MM.1S (cell line): ENCODE data around the gene NEMP1.
"Not testable (repeated sequence)": the region's sequence is repeated elsewhere in the genome, so short reads cannot be mapped to it uniquely, and the experiment has no call there.

Source experiments
- DNase-seq: peaks from one replicate; pipeline ENCODE4 v3.0.0-alpha.2; 2015
- H2AFZ ChIP-seq: fragments of 300-600 bp; sonication (generic); 2 replicates; pipeline ENCODE4 v1.6.0; 2016; ENCODE audit warnings: antibody characterized with exemption, low read length
- H3F3A ChIP-seq: fragments of 300-600 bp; sonication (generic); 2 replicates; pipeline ENCODE4 v1.6.1; 2016; ENCODE audit warnings: mild to moderate bottlenecking, antibody characterized with exemption, low read length, moderate library complexity, mixed read lengths; ENCODE audit not compliant: insufficient read depth
- H3K27ac ChIP-seq: fragments of 300-600 bp; sonication (generic); 2 replicates; pipeline ENCODE4 v1.5.1; 2016; ENCODE audit warnings: mild to moderate bottlenecking, low read length
- H3K27me3 ChIP-seq: fragments of 300-600 bp; sonication (generic); replicated peaks from 2 replicates; pipeline ENCODE4 v1.6.0; 2016; ENCODE audit warnings: low read length; ENCODE audit not compliant: insufficient read depth
- H3K36me3 ChIP-seq: fragments of 300-600 bp; sonication (generic); replicated peaks from 2 replicates; pipeline ENCODE4 v1.6.1; 2016; ENCODE audit warnings: mild to moderate bottlenecking, low read length, mixed read lengths; ENCODE audit not compliant: insufficient read depth
- H3K4me1 ChIP-seq: fragments of 300-600 bp; sonication (generic); 2 replicates; pipeline ENCODE4 v1.6.1; 2016; ENCODE audit warnings: low read length, mixed read lengths
- H3K4me2 ChIP-seq: fragments of 300-600 bp; sonication (generic); 2 replicates; pipeline ENCODE4 v1.6.0; 2016; ENCODE audit warnings: low read depth, low read length
- H3K4me3 ChIP-seq: fragments of 300-600 bp; sonication (generic); 2 replicates; pipeline ENCODE4 v1.5.1; 2016; ENCODE audit warnings: low read length, mixed read lengths
- H3K79me2 ChIP-seq: fragments of 300-600 bp; sonication (generic); 2 replicates; pipeline ENCODE4 v1.6.1; 2016; ENCODE audit warnings: mixed run types, low read length, mixed read lengths
- H3K9ac ChIP-seq: fragments of 300-600 bp; sonication (generic); 2 replicates; pipeline ENCODE4 v1.6.1; 2016; ENCODE audit warnings: low read length, mixed read lengths
- H3K9me2 ChIP-seq: fragments of 300-600 bp; sonication (generic); replicated peaks from 2 replicates; pipeline ENCODE4 v1.6.1; 2016; ENCODE audit warnings: mild to moderate bottlenecking, low read length, mixed read lengths; ENCODE audit not compliant: insufficient read depth
- H3K9me3 ChIP-seq: fragments of 300-600 bp; sonication (generic); replicated peaks from 2 replicates; pipeline ENCODE4 v1.6.1; 2016; ENCODE audit warnings: mild to moderate bottlenecking, low read length, mixed read lengths; ENCODE audit not compliant: insufficient read depth
- H4K20me1 ChIP-seq: fragments of 300-600 bp; sonication (generic); 2 replicates; pipeline ENCODE4 v1.6.1; 2016; ENCODE audit warnings: mild to moderate bottlenecking, low read length, moderate library complexity, mixed read lengths; ENCODE audit not compliant: insufficient read depth
- CTCF ChIP-seq: fragments of 300-600 bp; sonication (generic); IDR thresholded peaks from 2 replicates; pipeline ENCODE4 v1.5.1; 2016; ENCODE audit warnings: antibody characterized with exemption, low read length, mixed read lengths
- EZH2 ChIP-seq: fragments of 300-600 bp; sonication (generic); optimal IDR thresholded peaks from 2 replicates; pipeline ENCODE3; 2017; ENCODE audit warnings: low read depth, mild to moderate bottlenecking, antibody characterized with exemption, low read length, mixed read lengths
- EZH2phosphoT487 ChIP-seq: fragments of 300-600 bp; sonication (generic); IDR thresholded peaks from 2 replicates; pipeline ENCODE4 v1.6.1; 2018; ENCODE audit warnings: antibody characterized with exemption, low read length

Gene NEMP1

DNA sequence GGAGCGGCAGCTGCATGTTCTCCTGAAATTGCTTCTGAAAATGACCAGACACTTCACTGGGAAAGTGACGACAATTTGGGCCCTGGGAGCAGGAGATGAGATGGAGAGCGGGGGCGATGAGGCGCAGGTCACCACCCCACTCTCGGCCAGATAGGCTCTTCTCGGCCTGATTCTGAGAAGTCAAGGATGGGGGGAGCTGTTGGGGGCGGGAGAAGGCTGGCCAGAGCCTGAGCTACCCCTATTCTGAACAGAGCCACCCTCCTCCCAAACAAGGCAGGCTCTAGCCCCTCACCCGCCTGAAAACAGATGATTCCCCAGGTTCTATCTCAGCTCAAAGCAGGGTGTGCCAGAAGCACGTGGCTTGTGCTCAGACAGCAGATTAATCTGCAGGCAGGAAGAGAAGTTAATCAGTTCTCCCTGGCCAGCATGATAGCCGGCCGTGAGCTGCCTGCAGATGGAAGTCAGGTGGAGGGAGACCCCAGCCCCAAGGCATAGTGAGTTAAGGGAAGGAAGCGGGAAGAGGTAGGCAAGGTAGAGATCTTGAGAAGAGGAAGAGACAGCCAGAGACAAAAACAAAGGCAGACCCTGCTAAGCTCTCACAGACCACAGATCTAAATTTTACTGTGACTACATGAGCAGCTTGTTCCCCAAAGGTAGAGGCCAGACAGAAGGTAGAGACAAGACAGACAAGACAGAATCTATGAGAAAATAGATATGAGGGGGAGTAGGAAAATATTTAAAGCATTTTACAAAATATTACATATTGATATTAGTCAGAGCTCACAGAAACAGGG is 51.4 kb downstream of the NEMP1 start:
- Histone ChIP-seq H3K4me3 (no peak overlapping the region), H4K20me1 (no peaks in the 10 kb centered on the region), H3K9me2 (no peaks in the 10 kb centered on the region), H2AFZ (no peak overlapping the region), H3F3A (no peaks in the 10 kb centered on the region), H3K36me3 (no peaks in the 10 kb centered on the region), H3K79me2 (no peaks in the 10 kb centered on the region), H3K27ac (no peak overlapping the region), H3K4me2 (no peak overlapping the region), H3K9me3 (no peaks in the 10 kb centered on the region), H3K27me3 (no peaks in the 10 kb centered on the region), H3K9ac (no peak overlapping the region), H3K4me1 (no peaks in the 10 kb centered on the region)
- no peak for TF ChIP-seq EZH2
- no peak for TF ChIP-seq CTCF
- TF ChIP-seq EZH2phosphoT487: no peak
- no peak for DNase-seq

GRCh38 chr12:57025196-57025595 is 53.4 kb downstream of the NEMP1 start:
- Histone ChIP-seq H3K4me1 (no peaks in the 10 kb centered on the region), H3K27me3 (no peaks in the 10 kb centered on the region), H3K79me2 (no peaks in the 10 kb centered on the region), H3K4me3 (no peak overlapping the region), H3K9ac (no peak overlapping the region), H4K20me1 (no peaks in the 10 kb centered on the region), H3K27ac (no peak overlapping the region), H3K36me3 (no peaks in the 10 kb centered on the region), H3K9me3 (no peaks in the 10 kb centered on the region), H3F3A (no peaks in the 10 kb centered on the region), H3K4me2 (no peak overlapping the region), H2AFZ (no peak overlapping the region), H3K9me2 (no peaks in the 10 kb centered on the region)
- no peak for DNase-seq
- TF ChIP-seq EZH2phosphoT487 (no peak), EZH2 (no peak), CTCF (no peak)

GRCh38 chr12:57022324-57022723 is 56.3 kb downstream of the NEMP1 start:
- not testable (repeated sequence) for H3K4me3 ChIP-seq, H3K4me2 ChIP-seq, H3K79me2 ChIP-seq, H3K27ac ChIP-seq, H3K4me1 ChIP-seq, H2AFZ ChIP-seq, H3K9ac ChIP-seq, H3F3A ChIP-seq, DNase-seq, H3K27me3 ChIP-seq, H4K20me1 ChIP-seq, H3K36me3 ChIP-seq, H3K9me3 ChIP-seq, H3K9me2 ChIP-seq

DNA sequence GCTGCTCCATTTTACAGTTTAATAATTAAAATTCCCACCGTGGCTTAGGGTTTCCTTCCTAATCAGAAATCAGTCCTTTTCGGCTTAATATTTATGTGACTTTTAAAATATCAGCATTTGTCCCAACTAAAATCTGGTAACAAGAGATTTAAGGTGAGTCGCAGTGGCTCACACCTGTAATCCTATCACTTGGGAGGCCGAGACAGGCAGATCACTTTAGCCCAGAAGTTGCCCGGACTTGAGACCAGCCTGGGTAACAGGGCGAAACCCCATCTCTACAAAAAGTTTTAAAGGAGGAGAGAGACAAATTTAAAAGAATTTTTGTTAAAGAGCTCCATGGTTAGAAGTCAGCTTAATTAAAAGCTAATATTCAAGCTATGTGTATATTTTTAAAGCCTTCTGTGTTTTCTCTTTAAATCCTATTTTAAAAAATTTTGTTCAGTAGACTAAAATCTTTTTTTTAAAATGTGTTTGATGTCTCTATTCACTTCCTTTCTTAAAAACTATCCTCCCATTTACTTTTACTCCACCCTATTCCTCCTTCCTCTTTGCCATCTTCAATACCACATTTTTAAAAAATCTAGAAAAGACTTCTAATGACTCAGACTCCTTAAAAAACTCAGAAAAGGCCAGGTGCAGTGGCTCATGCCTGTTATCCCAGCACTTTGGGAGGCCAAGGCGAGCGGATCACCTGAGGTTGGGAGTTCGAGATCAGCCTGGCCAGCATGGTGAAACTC is 58.4 kb downstream of the NEMP1 start:
- H3K79me2 ChIP-seq: no peaks in the 10 kb centered on the region
- no peaks in the 10 kb centered on the region for H3K9me3 ChIP-seq
- H4K20me1 ChIP-seq: no peaks in the 10 kb centered on the region
- H2AFZ ChIP-seq: no peak overlapping the region
- DNase-seq: no peak
- no peaks in the 10 kb centered on the region for H3K27me3 ChIP-seq
- H3K9ac ChIP-seq: no peak overlapping the region
- H3K27ac ChIP-seq: no peak overlapping the region
- H3K4me3 ChIP-seq: no peak overlapping the region
- H3F3A ChIP-seq: no peaks in the 10 kb centered on the region
- no peaks in the 10 kb centered on the region for H3K9me2 ChIP-seq
- H3K4me2 ChIP-seq: no peak overlapping the region
- no peaks in the 10 kb centered on the region for H3K4me1 ChIP-seq
- TF ChIP-seq EZH2phosphoT487: no peak
- no peak for TF ChIP-seq EZH2
- TF ChIP-seq CTCF: no peak
- H3K36me3 ChIP-seq: no peaks in the 10 kb centered on the region
